ENCODE measurements around the gene KRT32.

DNA sequence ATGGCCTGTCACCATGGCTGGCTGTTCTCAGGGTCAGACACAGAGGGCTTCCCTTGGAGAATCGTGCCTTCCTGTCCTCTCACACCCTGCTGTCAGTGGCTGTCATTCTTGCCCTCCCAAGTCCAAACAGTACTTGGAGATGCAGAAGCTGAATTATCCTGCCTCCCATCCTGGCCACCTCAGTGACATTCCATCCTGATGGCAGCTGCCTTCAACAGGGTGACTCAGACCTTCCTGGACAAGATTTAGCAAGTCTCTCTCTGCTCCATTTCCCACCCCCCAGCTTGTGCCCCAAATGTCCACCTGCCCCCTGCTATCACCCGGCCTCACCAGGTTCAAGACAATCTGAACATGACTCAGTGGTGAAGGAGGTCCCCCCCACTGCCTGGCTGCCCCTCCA is 27.3 kb upstream of the KRT32 start:
- TF ChIP-seq POLR2A (IDR thresholded peaks at IDR 0.05), result no peak
- TF ChIP-seq, protein P1, sequence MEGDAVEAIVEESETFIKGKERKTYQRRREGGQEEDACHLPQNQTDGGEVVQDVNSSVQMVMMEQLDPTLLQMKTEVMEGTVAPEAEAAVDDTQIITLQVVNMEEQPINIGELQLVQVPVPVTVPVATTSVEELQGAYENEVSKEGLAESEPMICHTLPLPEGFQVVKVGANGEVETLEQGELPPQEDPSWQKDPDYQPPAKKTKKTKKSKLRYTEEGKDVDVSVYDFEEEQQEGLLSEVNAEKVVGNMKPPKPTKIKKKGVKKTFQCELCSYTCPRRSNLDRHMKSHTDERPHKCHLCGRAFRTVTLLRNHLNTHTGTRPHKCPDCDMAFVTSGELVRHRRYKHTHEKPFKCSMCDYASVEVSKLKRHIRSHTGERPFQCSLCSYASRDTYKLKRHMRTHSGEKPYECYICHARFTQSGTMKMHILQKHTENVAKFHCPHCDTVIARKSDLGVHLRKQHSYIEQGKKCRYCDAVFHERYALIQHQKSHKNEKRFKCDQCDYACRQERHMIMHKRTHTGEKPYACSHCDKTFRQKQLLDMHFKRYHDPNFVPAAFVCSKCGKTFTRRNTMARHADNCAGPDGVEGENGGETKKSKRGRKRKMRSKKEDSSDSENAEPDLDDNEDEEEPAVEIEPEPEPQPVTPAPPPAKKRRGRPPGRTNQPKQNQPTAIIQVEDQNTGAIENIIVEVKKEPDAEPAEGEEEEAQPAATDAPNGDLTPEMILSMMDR (IDR thresholded peaks at IDR 0.05), result no peak
